Measurements from ENCODE around the gene MSRB1.

- TF ChIP-seq CTCF (IDR thresholded peaks at IDR 0.05; ENCODE audit: poor library complexity, severe bottlenecking) (no peak), POLR2AphosphoS5 (IDR thresholded peaks at IDR 0.05) (no peak), REST (IDR thresholded peaks at IDR 0.05; ENCODE audit: borderline replicate concordance) (no peak), EP300 (conservative IDR thresholded peaks at IDR 0.05; ENCODE audit: poor library complexity, severe bottlenecking) (no peak)
These were observed 28.9 kb downstream of the MSRB1 start for GRCh38 chr16:1914084-1914608.

Measured in neural cell (in vitro differentiated cells).